GM12873 (cell line): Measurements from ENCODE around the gene GAP43.

Experiments used
- CTCF ChIP-seq: IDR thresholded peaks from 2 replicates; pipeline ENCODE4 v1.5.1; 2012; ENCODE audit warnings: low read depth, mild to moderate bottlenecking, moderate library complexity, low read length, control low read depth; ENCODE audit not compliant: insufficient read depth; ENCODE audit errors: missing control alignments

The GAP43 gene

GRCh38 chr3:115685097-115685496 lies 61.8 kb downstream of the GAP43 start:
- no peak for TF ChIP-seq CTCF

GRCh38 chr3:115687721-115688120 lies 64.4 kb downstream of the GAP43 start:
- TF ChIP-seq CTCF: no peak

- TF ChIP-seq CTCF: no peak
Measured at GRCh38 chr3:115688418-115688817, 65.1 kb downstream of the GAP43 start.

- TF ChIP-seq CTCF: no peak
Measured at GRCh38 chr3:115689928-115690327, 66.6 kb downstream of the GAP43 start.

DNA sequence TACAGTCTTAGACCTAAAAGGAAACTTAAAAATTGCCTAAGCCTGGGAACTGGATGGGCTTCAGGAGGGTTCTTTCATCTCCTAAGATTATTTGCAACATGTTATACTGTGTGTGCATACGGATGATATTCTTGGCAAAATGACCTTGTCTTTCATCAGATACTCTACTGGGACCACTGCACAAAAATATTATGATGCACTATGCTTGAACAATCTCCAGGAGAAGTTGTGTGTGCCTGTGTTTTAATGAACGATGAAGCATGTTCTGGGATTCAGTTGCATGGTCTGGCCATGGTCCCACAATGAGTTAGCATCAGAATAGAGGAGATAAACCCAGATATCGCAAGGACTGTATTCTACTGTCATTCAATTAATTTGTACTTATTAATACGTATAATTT lies 68.7 kb downstream of the GAP43 start:
- TF ChIP-seq CTCF: no peak

GRCh38 chr3:115692887-115693524 lies 69.7 kb downstream of the GAP43 start:
- TF ChIP-seq CTCF: peak; percentile 80

DNA sequence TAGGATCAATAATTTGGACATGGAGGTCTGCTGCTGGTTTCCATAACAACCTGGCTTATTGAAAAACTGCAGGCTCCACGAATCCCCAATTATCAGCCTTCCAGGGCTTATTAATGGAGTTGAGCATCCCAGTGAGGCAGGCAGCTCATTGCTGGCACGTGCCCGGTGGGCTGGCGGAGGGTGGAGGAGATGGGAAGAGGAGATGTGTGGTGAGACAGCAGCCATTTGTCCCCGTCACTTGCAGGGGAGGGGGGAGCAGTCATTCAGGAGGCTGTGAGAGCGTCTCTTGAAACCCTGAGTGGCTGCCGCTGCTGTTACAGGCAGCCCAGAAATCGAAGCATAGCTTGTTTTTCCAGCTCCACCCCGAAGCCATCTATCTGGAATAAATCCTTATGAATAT lies 70.6 kb downstream of the GAP43 start:
- TF ChIP-seq CTCF: no peak
